HCT116 (cell line): ENCODE measurements around the gene CBX5. TPM values are rescaled to one million over a fixed set of nuclear protein-coding genes. Genes with fewer than 3 reads are reported as not detected.
A peak's percentile ranks its signal among the peaks of the same experiment; 100 is the strongest.

Source experiments
- ATAC-seq: fragments of 200-7000 bp; cut with Tn5 transposase; 2 replicates; pipeline ENCODE4 v1.9.1; 2020; ENCODE audit warnings: mild to moderate bottlenecking, moderate library complexity
- BruUV-seq: library from RNA; stranded (reverse); fragments of 400-500 nt; replicated peaks from 2 replicates; lab custom pipeline; 2021; lab: Mats Ljungman, UMichigan
- CTCF ChIA-PET: fragments of 300-600 bp; sonication (Branson Sonifier 250); formaldehyde crosslinking; loops from one replicate; lab custom pipeline; 2021; ENCODE audit warnings: antibody characterized with exemption; lab: Charles Lee
- POLR2A ChIA-PET: fragments of 300-600, 350-600 bp; sonication (Branson Sonifier 250); formaldehyde crosslinking; loops from one replicate; lab custom pipeline; 2021; ENCODE audit warnings: antibody characterized with exemption; lab: Charles Lee
- RAD21 ChIA-PET, 2 experiments: fragments of 300-600 bp; sonication (Branson Sonifier 250); formaldehyde crosslinking; loops; one replicate each; lab custom pipeline; 2023; ENCODE audit warnings: low total read pairs in 2 of 2; ENCODE audit not compliant: uncharacterized antibody in 2 of 2, unreplicated experiment in 2 of 2, low non-redundant PET in 1 of 2; lab: Charles Lee
- DNase-seq: peaks from one replicate; pipeline ENCODE4 v3.0.0-alpha.2; 2010; ENCODE audit warnings: low read depth, low spot score
- H2AFZ ChIP-seq: fragments of 200-600 bp; shearing (Covaris generic), sonication (generic); 2 replicates; pipeline ENCODE4 v1.6.1; 2017; ENCODE audit warnings: low read depth, mixed run types, mixed read lengths, antibody characterized with exemption, low read length; ENCODE audit not compliant: poor library complexity, severe bottlenecking
- H3K27ac ChIP-seq: 2 replicates; pipeline ENCODE4 v1.5.1; 2012; ENCODE audit warnings: low read depth, low read length
- H3K27me3 ChIP-seq: fragments of 200-600 bp; sonication (generic); 2 replicates; pipeline ENCODE4 v1.6.1; 2016; ENCODE audit warnings: mixed run types, low read length, mixed read lengths; ENCODE audit not compliant: insufficient read depth
- H3K36me3 ChIP-seq, 2 experiments: fragments of 200-500 bp in 1 of 2; fragments of 200-600 bp in 1 of 2; sonication (Bioruptor generic) in 1 of 2; sonication (generic) in 1 of 2; 2 replicates each; pipeline versions ENCODE4 v1.5.1 to v1.6.1; 2014 to 2016; ENCODE audit warnings: low read length in 2 of 2, inconsistent platforms in 1 of 2, mixed read lengths in 1 of 2, mixed run types in 1 of 2; ENCODE audit not compliant: insufficient read depth in 2 of 2, control insufficient read depth in 1 of 2
- H3K4me1 ChIP-seq, 2 experiments: fragments of 200-600 bp in 1 of 2; sonication (generic) in 1 of 2; 2 replicates each; pipeline versions ENCODE4 v1.5.1 to v1.6.1; 2012 to 2017; ENCODE audit warnings: low read length in 2 of 2, inconsistent platforms in 1 of 2, mild to moderate bottlenecking in 1 of 2, mixed read lengths in 1 of 2, mixed run types in 1 of 2, moderate library complexity in 1 of 2; ENCODE audit not compliant: insufficient read depth in 2 of 2, control insufficient read depth in 1 of 2
- H3K4me2 ChIP-seq: fragments of 200-600 bp; sonication (generic); 2 replicates; pipeline ENCODE4 v1.6.1; 2017; ENCODE audit warnings: mixed run types, low read length, mixed read lengths
- H3K4me3 ChIP-seq, 2 experiments: fragments of 200-600 bp in 1 of 2; sonication (generic) in 1 of 2; replicated peaks in 1 of 2; 2 replicates each; pipeline ENCODE4 v1.5.1; 2011 to 2016; ENCODE audit warnings: low read length in 2 of 2, control low read depth in 1 of 2, low read depth in 1 of 2, mild to moderate bottlenecking in 1 of 2, mixed read lengths in 1 of 2, mixed run types in 1 of 2
- H3K79me2 ChIP-seq: fragments of 200-600 bp; sonication (generic); 2 replicates; pipeline ENCODE4 v1.6.1; 2017; ENCODE audit warnings: mild to moderate bottlenecking, mixed run types, low read length, moderate library complexity, mixed read lengths; ENCODE audit not compliant: insufficient read depth
- H3K9ac ChIP-seq: fragments of 200-600 bp; sonication (generic); 2 replicates; pipeline ENCODE4 v1.6.1; 2016; ENCODE audit warnings: low read length, mixed read lengths
- H3K9me2 ChIP-seq: fragments of 200-600 bp; sonication (generic), shearing (Covaris generic); 2 replicates; pipeline ENCODE4 v1.6.1; 2017; ENCODE audit warnings: mixed run types, mild to moderate bottlenecking, moderate library complexity; ENCODE audit not compliant: insufficient read depth
- H3K9me3 ChIP-seq, 2 experiments: fragments of 200-500 bp in 1 of 2; fragments of 200-600 bp in 1 of 2; sonication (Bioruptor generic) in 1 of 2; sonication (generic) in 1 of 2; 2 replicates each; pipeline ENCODE4 v1.6.1; 2014 to 2017; ENCODE audit warnings: low read length in 2 of 2, mixed read lengths in 2 of 2, inconsistent platforms in 1 of 2, low read depth in 1 of 2, mild to moderate bottlenecking in 1 of 2, mixed run types in 1 of 2, moderate library complexity in 1 of 2; ENCODE audit not compliant: control insufficient read depth in 1 of 2, insufficient read depth in 1 of 2
- H4K20me1 ChIP-seq: fragments of 200-600 bp; sonication (generic), shearing (Covaris generic); 2 replicates; pipeline ENCODE4 v1.6.1; 2017; ENCODE audit warnings: mixed run types, mild to moderate bottlenecking, moderate library complexity; ENCODE audit not compliant: insufficient read depth
- EZH2phosphoT487 ChIP-seq: fragments of 200-600 bp; IDR thresholded peaks from 2 replicates; pipeline ENCODE4 v1.6.1; 2018; ENCODE audit warnings: antibody characterized with exemption, borderline replicate concordance
- POLR2AphosphoS5 ChIP-seq: IDR thresholded peaks from 2 replicates; pipeline ENCODE4 v1.6.1; 2011; ENCODE audit warnings: mild to moderate bottlenecking, low read depth, low read length, moderate library complexity
- TCF7L2 ChIP-seq: IDR thresholded peaks from 2 replicates; pipeline ENCODE4 v1.7.0; 2011; ENCODE audit warnings: borderline replicate concordance, inconsistent platforms; ENCODE audit not compliant: insufficient read depth, insufficient read length; ENCODE audit errors: extremely low read depth
- YY1 ChIP-seq: IDR thresholded peaks from 2 replicates; pipeline ENCODE4 v1.6.1; 2011; ENCODE audit warnings: low read length, low read depth, moderate library complexity, mild to moderate bottlenecking; ENCODE audit not compliant: insufficient replicate concordance; ENCODE audit errors: extremely low read depth
- intact Hi-C: fragments of 100-400 bp; cut with micrococcal nuclease; formaldehyde crosslinking; loops from 2 replicates; pipeline ENCODE4 v1.10.0; 2022
- total RNA-seq: library from RNA; stranded (reverse); gene quantifications from one replicate; pipeline ENCODE4 v1.2.1, GENCODE V29; 2021; ENCODE audit not compliant: unreplicated experiment
- TF ChIP-seq, protein P1 (sequence below), 3 experiments: fragments of 200-600 bp in 1 of 3; sonication (generic) in 1 of 3; IDR thresholded peaks in 2 of 3; conservative IDR thresholded peaks in 1 of 3; 2 replicates each; pipeline ENCODE4 v1.5.1; 2012 to 2017; ENCODE audit warnings: low read depth in 2 of 3, low read length in 2 of 3, antibody characterized with exemption in 1 of 3, borderline replicate concordance in 1 of 3, control low read depth in 1 of 3, mild to moderate bottlenecking in 1 of 3, mixed read lengths in 1 of 3, mixed run types in 1 of 3, moderate library complexity in 1 of 3; ENCODE audit not compliant: insufficient read depth in 1 of 3

CBX5 gene
- total RNA-seq, 1 experiment from 2014 or later, result 72.3 TPM

- TF ChIP-seq POLR2AphosphoS5 (peak; percentile 49), YY1 (no peak)
Measured at GRCh38 chr12:54286042-54287030, 6.4 kb upstream of the CBX5 start.

DNA sequence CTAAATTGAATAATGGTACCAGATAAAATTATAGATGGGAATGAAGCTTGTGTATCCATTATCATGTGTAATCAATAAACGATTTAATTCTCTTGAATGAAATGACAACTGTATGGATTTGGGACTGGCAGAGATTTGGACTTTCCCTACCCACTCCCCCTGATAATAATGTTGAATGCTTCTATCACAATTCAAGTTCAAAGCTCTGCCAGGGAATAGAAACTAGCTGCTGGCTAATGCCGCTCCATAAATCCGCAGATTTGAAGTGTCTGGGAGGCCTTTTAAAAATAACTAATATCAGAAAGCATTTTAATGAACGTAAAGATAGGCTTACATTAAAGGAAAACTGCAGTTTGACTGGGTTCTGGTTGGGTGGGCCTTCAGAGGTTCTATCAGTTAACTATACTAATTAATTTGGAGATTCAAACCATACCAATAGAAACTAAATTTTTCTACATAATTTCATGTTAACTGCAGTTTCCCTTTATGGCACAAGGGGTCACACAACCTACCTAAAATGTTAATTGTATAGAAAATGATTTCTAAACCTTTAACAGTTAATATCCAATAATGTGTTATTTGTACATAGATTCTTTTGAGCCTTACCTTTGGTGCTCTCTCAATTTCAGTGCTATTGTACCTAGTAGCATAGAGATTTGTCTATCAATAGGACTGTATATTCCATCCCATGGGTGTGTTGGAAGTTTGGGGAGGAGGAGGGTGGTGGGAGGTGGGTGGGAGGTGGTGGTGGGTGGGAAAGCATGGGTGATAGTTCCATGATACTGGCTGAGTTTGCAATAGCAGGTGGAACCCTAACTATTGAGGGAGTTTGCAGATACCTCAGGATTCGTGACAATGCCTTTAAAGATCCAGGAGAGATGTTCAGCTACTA is 5.5 kb upstream of the CBX5 start:
- ChIA-PET POLR2A (interaction anchor here (0.7 to 2.3 kb wide), 7 partner anchors 13 to 43 kb away, joined by 3 to 8 read pairs (median 4); partner anchors contain the start of gene COPZ1), CTCF (interaction anchor here (0.5 to 2.0 kb wide), 4 partner anchors 9 to 85 kb away, joined by 3 to 10 read pairs (median 3); partner anchors contain the start of gene COPZ1), RAD21 (no interaction called here)
- Histone ChIP-seq H3K27ac (0 out of 2 replicates have a peak overlapping the region, but pooled peaks have one; percentile 16), H3K9ac (no peak overlapping the region), H3K4me1 (peaks cover 11 to 65% of the 10 kb centered on the region in 2 experiments; a peak in 3 of 4 replicates), H3K27me3 (no peaks in the 10 kb centered on the region), H4K20me1 (peaks cover 55% of the 10 kb centered on the region), H3K4me2 (no peak overlapping the region), H3K4me3 (no peak overlapping the region), H3K9me2 (no peaks in the 10 kb centered on the region), H3K36me3 (peaks cover 42 to 64% of the 10 kb centered on the region in 2 experiments), H3K79me2 (peaks cover 57% of the 10 kb centered on the region), H3K9me3 (no peaks in the 10 kb centered on the region), H2AFZ (no peak overlapping the region)
- DNase-seq, result no peak
- intact Hi-C loops, result loop anchor here (2.0 kb wide), 1 partner anchor 73 kb away; no protein-coding TSS in a partner anchor
- ATAC-seq, result no peak
- TF ChIP-seq EZH2phosphoT487, result no peak
- no peak for TF ChIP-seq POLR2AphosphoS5
- TF ChIP-seq, protein P1, sequence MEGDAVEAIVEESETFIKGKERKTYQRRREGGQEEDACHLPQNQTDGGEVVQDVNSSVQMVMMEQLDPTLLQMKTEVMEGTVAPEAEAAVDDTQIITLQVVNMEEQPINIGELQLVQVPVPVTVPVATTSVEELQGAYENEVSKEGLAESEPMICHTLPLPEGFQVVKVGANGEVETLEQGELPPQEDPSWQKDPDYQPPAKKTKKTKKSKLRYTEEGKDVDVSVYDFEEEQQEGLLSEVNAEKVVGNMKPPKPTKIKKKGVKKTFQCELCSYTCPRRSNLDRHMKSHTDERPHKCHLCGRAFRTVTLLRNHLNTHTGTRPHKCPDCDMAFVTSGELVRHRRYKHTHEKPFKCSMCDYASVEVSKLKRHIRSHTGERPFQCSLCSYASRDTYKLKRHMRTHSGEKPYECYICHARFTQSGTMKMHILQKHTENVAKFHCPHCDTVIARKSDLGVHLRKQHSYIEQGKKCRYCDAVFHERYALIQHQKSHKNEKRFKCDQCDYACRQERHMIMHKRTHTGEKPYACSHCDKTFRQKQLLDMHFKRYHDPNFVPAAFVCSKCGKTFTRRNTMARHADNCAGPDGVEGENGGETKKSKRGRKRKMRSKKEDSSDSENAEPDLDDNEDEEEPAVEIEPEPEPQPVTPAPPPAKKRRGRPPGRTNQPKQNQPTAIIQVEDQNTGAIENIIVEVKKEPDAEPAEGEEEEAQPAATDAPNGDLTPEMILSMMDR (IDR thresholded peaks at IDR 0.05 in 2 of 3, conservative IDR thresholded peaks at IDR 0.05 in 1 of 3; ENCODE audit: borderline replicate concordance in 1 of 3, insufficient read depth in 1 of 3, low read depth in 2 of 3, low read length in 2 of 3), result peak in 2 of 3 experiments; percentile 23 to 48; a peak in 2 of 6 replicates
- TF ChIP-seq TCF7L2, result no peak
- BruUV-seq, result no TSS peak

More at GRCh38 chr12:54286042-54287030, 6.4 kb upstream of the CBX5 start:
- Histone ChIP-seq H3K4me2 (0 out of 2 replicates have a peak overlapping the region, but pooled peaks have one; percentile 4), H3K79me2 (peaks cover 50% of the 10 kb centered on the region), H4K20me1 (peaks cover 55% of the 10 kb centered on the region), H3K27ac (0 out of 2 replicates have a peak overlapping the region, but pooled peaks have one; percentile 16), H3K4me3 (no peak overlapping the region), H3K9me3 (no peaks in the 10 kb centered on the region), H3K4me1 (peaks cover 11 to 65% of the 10 kb centered on the region in 2 experiments; a peak in 3 of 4 replicates), H3K9me2 (no peaks in the 10 kb centered on the region), H3K9ac (no peak overlapping the region), H2AFZ (no peak overlapping the region), H3K27me3 (no peaks in the 10 kb centered on the region), H3K36me3 (peaks cover 42 to 58% of the 10 kb centered on the region in 2 experiments)
- ATAC-seq (peak; percentile 5; the same call in 1 of the 2 replicates), DNase-seq (no peak)
- ChIA-PET CTCF (interaction anchor here (0.5 to 2.0 kb wide), 5 partner anchors 8 to 84 kb away, joined by 3 to 10 read pairs (median 3); partner anchors contain the start of gene COPZ1), RAD21 (no interaction called here), POLR2A (interaction anchor here (0.6 to 1.9 kb wide), 11 partner anchors 9 to 834 kb away, joined by 3 to 10 read pairs (median 4); partner anchors contain the start of gene COPZ1)
- no TSS peak for BruUV-seq
- intact Hi-C loops, result loop anchor here (2.0 kb wide), 1 partner anchor 72 kb away; no protein-coding TSS in a partner anchor
